HG03135 (cell line): ENCODE results near the gene ZNF683.
"Not testable (repeated sequence)": the region's sequence is repeated elsewhere in the genome, so short reads cannot be mapped to it uniquely, and the experiment has no call there.

ENCODE experiments used
- ATAC-seq: cut with Tn5 transposase; IDR thresholded peaks from one replicate; pipeline ENCODE4 v1.9.1; 2021; ENCODE audit warnings: mild to moderate bottlenecking, moderate library complexity; ENCODE audit not compliant: unreplicated experiment

ZNF683 gene

DNA sequence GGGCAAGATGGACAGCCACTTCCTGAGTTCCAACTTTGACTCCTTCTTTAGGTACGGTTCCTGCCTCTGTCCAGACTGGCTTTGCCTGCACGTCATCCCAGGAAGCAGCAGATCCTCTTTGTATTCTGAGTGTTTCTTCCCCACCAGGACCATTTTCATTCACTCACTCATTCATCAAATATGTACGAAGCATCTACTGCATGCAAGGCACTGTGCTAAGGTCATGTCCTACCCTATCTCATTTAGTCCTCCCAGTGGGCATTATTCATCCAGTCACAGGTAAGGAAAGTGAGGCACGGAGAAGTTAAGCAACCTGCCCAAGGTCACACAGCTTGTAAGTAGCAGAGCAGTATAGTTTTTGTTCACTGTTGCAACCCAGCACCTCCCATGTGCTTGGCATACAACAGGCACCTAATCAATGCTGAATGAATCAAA lies 32.5 kb downstream of the ZNF683 start:
- no peak for ATAC-seq

GRCh38 chr1:26338670-26339069 lies 33.9 kb downstream of the ZNF683 start:
- ATAC-seq: no peak

GRCh38 chr1:26337625-26338024 lies 34.9 kb downstream of the ZNF683 start:
- no peak for ATAC-seq

- no peak for ATAC-seq
Observed at GRCh38 chr1:26337206-26337535, 35.4 kb downstream of the ZNF683 start.

- ATAC-seq: no peak
Observed at GRCh38 chr1:26336477-26337205, 35.9 kb downstream of the ZNF683 start.

DNA sequence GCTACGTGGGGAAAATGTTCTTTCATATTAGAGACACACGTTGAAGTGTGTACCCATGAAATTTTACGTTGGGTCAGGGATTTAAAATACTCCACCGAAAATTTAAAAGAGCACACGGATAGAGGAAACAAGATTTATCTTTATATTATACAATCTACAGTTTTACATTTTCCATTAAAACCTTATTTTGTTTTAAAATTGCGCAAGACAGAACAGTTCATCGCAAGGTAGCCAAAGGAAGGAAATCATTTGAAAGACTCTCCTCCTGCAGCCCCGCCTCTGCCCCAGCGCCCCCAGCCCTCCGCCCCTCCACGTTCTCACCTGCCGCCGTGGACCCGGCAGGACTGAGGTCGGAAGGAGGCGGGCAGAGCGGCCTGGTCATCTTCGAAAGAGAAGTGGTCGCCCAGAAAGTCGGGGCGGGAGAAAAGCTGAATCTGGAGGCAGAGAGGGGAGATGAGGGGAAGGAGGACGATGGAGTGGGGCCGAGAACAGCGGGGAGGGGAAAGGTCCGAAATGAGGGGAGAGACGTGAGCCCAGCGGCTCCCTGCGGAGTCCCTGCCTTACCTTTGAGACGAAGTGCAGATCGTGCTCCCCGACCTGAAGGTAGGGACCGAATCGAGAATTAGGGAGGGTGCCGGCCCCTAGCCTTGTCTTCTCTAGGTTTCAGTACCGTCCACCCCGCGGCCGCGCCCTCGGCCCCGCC lies 36.6 kb downstream of the ZNF683 start:
- ATAC-seq: no peak

GRCh38 chr1:26333312-26333711 lies 39.2 kb downstream of the ZNF683 start:
- ATAC-seq: not testable (repeated sequence)

GRCh38 chr1:26330276-26330675 lies 42.3 kb downstream of the ZNF683 start:
- no peak for ATAC-seq

DNA sequence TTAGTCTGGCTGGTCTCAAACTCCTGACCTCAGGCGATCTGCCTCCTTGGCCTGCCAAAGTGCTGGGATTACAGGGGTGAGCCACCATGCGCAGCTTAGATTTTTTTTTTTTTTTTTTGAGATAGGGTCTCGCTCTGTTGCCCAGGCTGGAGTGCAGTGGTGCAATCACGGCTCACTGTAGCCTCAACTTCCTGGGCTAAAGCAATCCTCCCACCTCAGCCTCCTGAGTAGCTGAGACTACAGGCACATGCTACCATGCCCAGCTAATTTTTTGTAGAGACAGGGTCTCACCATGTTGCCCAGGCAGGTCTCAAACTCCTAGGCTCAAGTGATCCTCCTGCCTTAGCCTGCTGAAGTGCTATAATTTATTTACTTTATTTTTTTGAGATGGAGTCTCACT lies 43.2 kb downstream of the ZNF683 start:
- not testable (repeated sequence) for ATAC-seq

GRCh38 chr1:26328597-26328996 lies 44.0 kb downstream of the ZNF683 start:
- no peak for ATAC-seq

DNA sequence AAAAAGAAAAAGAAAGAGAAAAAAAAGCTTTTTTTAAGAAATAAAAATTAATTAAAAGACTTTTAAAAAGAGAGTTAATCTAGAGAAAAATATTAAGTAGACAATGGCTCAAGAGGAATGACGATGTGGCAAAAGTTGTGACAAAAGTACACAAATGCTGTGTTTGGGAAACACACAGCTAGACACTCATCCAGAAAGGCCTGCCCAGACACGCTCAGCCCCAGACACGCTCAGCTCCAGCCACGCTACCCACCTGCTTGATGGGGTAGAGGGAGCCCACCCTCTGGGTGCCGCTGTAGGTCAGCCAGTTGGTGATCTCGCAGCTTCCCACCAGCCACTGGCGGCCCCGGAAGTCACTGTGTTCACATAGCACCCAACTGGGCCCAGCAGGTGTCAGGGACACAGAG lies 44.6 kb downstream of the ZNF683 start:
- no peak for ATAC-seq

DNA sequence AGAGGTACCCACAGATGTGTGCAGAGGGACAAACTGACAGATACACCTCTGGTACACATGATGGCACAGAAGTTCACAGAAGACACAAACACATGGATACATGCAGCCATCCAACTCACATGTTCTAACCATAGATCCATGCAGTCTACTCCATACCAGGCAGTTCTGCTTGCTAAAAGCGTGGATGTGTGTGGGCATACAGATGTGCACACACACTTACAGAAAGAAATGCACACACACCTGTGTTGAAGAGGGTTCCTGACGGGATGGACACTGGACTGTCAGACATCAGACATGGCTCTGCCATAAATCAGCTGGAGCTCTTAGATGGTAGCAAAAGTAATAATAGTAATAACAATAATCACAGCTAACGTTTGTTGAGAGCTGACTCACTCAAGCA lies 48.0 kb downstream of the ZNF683 start:
- ATAC-seq: no peak

DNA sequence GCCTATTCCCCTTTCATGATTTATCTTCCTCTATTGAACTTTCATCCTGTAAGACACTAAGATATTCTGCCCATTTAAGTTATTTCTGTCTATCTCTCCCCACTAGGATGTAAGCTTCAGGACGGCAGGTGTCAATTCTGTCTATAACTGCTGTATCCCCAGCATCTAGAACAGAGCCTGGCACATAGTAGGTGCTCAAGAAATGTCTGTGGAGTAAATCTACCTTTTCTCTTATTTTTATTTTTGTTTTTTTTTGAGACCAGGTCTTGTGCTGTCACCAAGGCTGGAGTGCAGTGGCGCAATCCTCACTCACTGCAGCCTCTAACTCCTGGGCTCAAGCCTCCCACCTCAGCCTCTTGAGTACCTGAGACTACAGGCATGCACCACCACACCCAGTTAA lies 49.2 kb downstream of the ZNF683 start:
- ATAC-seq: no peak

- no peak for ATAC-seq
Observed at GRCh38 chr1:26322042-26322331, 50.6 kb downstream of the ZNF683 start.

DNA sequence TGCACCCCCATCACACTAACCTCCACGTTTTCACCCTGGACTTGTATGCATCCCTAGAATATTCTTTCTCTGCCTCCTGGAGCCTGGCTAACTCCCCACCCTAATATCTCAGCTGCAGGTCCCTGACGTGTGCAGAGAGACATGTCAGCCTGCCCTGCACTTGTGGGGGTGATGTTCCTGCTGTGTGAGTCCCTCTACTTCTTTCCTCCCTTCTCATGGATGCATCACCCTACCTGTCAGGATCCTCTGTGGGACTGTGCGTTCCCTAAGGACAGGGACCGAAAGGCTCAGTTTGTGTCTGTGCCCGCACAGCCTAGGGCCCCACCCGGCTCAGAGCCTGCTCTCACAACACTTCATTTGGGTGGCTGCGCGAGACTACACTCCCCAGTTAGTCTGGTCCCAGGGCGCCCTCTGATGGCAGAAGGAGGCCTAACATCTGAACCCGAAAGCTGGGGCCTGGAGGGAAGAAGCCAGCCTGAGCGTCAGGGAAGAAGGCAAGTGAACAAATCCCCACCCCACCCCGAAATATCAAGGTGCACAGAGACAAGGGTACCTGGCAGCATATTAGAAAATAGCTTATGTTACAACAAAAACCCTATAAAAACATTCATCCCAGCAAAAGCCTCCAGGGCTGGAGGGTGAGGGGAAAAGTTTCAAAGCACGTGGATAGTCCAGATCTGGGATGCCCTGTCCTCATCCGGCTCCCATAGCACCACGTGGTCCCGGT lies 51.1 kb downstream of the ZNF683 start:
- ATAC-seq: peak; percentile 44

DNA sequence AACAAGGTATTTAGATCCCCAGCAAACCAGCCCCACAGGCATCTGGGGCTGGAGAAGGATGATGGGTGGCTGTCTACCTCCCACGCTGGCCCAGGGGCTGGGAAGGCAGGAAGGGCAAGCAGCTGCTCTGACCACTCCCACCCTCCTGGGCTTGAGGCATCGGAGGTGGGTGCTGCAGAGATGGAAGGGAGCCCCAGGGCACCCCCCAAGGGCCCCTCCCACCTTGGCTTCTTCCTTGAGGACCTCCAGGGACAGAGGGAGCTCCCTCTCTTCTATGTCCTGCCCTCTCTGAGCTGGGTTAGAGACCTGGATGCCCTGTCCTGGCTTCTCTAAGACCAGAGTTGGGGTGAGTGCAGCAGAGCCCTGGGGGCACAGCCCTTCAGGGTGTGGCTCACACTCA lies 51.7 kb downstream of the ZNF683 start:
- ATAC-seq: no peak

DNA sequence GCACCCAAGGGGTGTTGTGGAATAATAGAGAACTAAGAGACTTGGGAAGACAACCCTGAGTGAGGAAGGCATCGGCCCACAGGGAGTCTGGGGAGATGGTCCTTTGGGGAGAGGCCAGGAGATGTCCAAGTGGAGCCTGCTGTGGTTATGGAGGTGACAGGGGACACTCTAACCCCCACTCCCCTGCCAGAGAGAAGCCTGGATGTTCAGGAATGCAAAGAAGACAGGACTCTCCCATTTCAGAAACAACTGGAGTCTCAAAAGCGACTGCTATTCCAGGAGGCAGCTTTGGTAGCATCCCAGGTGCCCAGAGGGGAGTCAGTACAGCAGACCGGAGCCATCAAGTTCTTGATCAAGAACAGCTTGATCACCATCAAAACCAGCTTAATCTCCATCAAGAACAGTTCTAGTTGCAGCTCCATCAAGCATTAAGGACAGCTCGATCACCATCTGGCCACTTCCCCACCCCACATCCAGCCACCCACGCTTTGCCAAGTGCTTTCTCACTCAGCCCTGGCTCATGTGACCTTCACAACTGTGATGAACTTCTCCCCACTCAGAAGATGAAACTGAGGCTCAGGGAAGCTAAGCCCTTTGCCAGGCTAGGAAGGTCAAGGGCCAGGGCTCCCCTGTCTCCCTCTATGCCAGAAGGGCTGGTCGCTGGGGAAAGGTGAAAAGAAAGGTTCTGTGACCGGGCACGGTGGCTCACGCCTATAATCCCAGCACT lies 54.0 kb downstream of the ZNF683 start:
- ATAC-seq: no peak

GRCh38 chr1:26317612-26318337 lies 54.8 kb downstream of the ZNF683 start, which contains the start of gene CD52:
Gene CD52 (plus strand): TSS chr1:26317958. CDS start chr1:26318018, 60 bp downstream.
- no peak for ATAC-seq

GRCh38 chr1:26317146-26317545 lies 55.4 kb downstream of the ZNF683 start:
- ATAC-seq: no peak
